GM18907 (cell line): Measurements from ENCODE around the gene THPO.

Experiments
- ATAC-seq: cut with Tn5 transposase; IDR thresholded peaks from one replicate; pipeline ENCODE4 v1.9.1; 2021; ENCODE audit warnings: mild to moderate bottlenecking, moderate library complexity; ENCODE audit not compliant: unreplicated experiment

Gene THPO

GRCh38 chr3:184377882-184378445, at the start of gene THPO:
TSS of gene THPO (minus strand) at chr3:184378207. CDS start at chr3:184376259, 1,948 bp downstream.
- ATAC-seq: no peak

GRCh38 chr3:184426691-184427141, 48.7 kb upstream of the THPO start:
- no peak for ATAC-seq

GRCh38 chr3:184423561-184423960, 45.6 kb upstream of the THPO start:
- ATAC-seq: no peak

GRCh38 chr3:184419171-184419570, 41.2 kb upstream of the THPO start:
- ATAC-seq: no peak

GRCh38 chr3:184417619-184418327, 39.8 kb upstream of the THPO start:
- peak; percentile 90 for ATAC-seq

- ATAC-seq: no peak
These were observed 37.1 kb upstream of the THPO start for GRCh38 chr3:184415203-184415490.

- ATAC-seq: no peak
These were observed 36.6 kb upstream of the THPO start for GRCh38 chr3:184414418-184415202.

GRCh38 chr3:184409946-184410500, 32.0 kb upstream of the THPO start:
- no peak for ATAC-seq

GRCh38 chr3:184409331-184409926, 31.4 kb upstream of the THPO start:
- ATAC-seq: no peak

GRCh38 chr3:184405075-184406030, 27.3 kb upstream of the THPO start:
- ATAC-seq: no peak

- ATAC-seq: no peak
These were observed 21.4 kb upstream of the THPO start for GRCh38 chr3:184399410-184399809.

- ATAC-seq: no peak
These were observed 17.3 kb upstream of the THPO start for GRCh38 chr3:184395320-184395660.

- no peak for ATAC-seq
These were observed 13.3 kb upstream of the THPO start for GRCh38 chr3:184391266-184391665.

GRCh38 chr3:184389935-184390528, 12.0 kb upstream of the THPO start:
- ATAC-seq: no peak

- ATAC-seq: no peak
These were observed 11.4 kb upstream of the THPO start for GRCh38 chr3:184389384-184389783.

- ATAC-seq: no peak
These were observed 10.9 kb upstream of the THPO start for GRCh38 chr3:184388936-184389230.

GRCh38 chr3:184388164-184388935, 10.3 kb upstream of the THPO start:
- no peak for ATAC-seq

- ATAC-seq: no peak
These were observed 9.2 kb upstream of the THPO start for GRCh38 chr3:184387174-184387714.
